Nephron progenitor cell (in vitro differentiated cells): ENCODE data around the gene SIRT4.
A peak's percentile ranks its signal among the peaks of the same experiment; 100 is the strongest.

Experiments used
- DNase-seq: peaks from one replicate; pipeline ENCODE4 v3.0.0; 2021
- H3K27ac Mint-ChIP-seq: 2 replicates; pipeline ENCODE4 v1.8.0; 2021; ENCODE audit warnings: mild to moderate bottlenecking, moderate library complexity, mixed read lengths
- H3K27me3 Mint-ChIP-seq: 2 replicates; pipeline ENCODE4 v1.8.0; 2021; ENCODE audit warnings: mild to moderate bottlenecking, low read depth, mixed read lengths; ENCODE audit not compliant: poor library complexity
- H3K36me3 Mint-ChIP-seq: 2 replicates; pipeline ENCODE4 v1.8.0; 2021; ENCODE audit warnings: low read depth, mixed read lengths
- H3K4me1 Mint-ChIP-seq: 2 replicates; pipeline ENCODE4 v1.8.0; 2021; ENCODE audit warnings: mixed read lengths
- H3K4me3 Mint-ChIP-seq: 2 replicates; pipeline ENCODE4 v1.8.0; 2021; ENCODE audit warnings: mild to moderate bottlenecking, moderate library complexity, mixed read lengths
- H3K9me3 Mint-ChIP-seq: 2 replicates; pipeline ENCODE4 v1.8.0; 2021; ENCODE audit warnings: mild to moderate bottlenecking, moderate library complexity, mixed read lengths
- CTCF ChIP-seq: fragments of 200-600 bp; sonication (generic); IDR thresholded peaks from 2 replicates; pipeline ENCODE4 v1.5.0; 2021; ENCODE audit warnings: antibody characterized with exemption

SIRT4 gene

GRCh38 chr12:120287491-120287890 lies 14.6 kb upstream of the SIRT4 start:
- Mint-ChIP-seq H3K9me3 (no peaks in the 10 kb centered on the region), H3K27ac (no peak overlapping the region), H3K36me3 (no peaks in the 10 kb centered on the region), H3K4me1 (peaks cover 19% of the 10 kb centered on the region), H3K27me3 (peaks cover 51% of the 10 kb centered on the region), H3K4me3 (no peak overlapping the region)
- no peak for DNase-seq
- TF ChIP-seq CTCF = no peak

GRCh38 chr12:120290609-120291305 lies 11.4 kb upstream of the SIRT4 start:
- H3K4me1 Mint-ChIP-seq = peaks cover 19% of the 10 kb centered on the region
- TF ChIP-seq CTCF = no peak
- H3K27ac Mint-ChIP-seq = no peak overlapping the region
- no peaks in the 10 kb centered on the region for H3K36me3 Mint-ChIP-seq
- DNase-seq = peak; percentile 41
- peaks cover 37% of the 10 kb centered on the region for H3K27me3 Mint-ChIP-seq
- H3K4me3 Mint-ChIP-seq = no peak overlapping the region
- H3K9me3 Mint-ChIP-seq = no peaks in the 10 kb centered on the region

GRCh38 chr12:120292411-120292660 lies 9.8 kb upstream of the SIRT4 start:
- no peaks in the 10 kb centered on the region for H3K9me3 Mint-ChIP-seq
- no peak for TF ChIP-seq CTCF
- H3K27ac Mint-ChIP-seq = no peak overlapping the region
- H3K36me3 Mint-ChIP-seq = no peaks in the 10 kb centered on the region
- no peak for DNase-seq
- H3K4me3 Mint-ChIP-seq = no peak overlapping the region
- H3K4me1 Mint-ChIP-seq = peaks cover 10% of the 10 kb centered on the region
- peaks cover 29% of the 10 kb centered on the region for H3K27me3 Mint-ChIP-seq

GRCh38 chr12:120292661-120293531 lies 9.2 kb upstream of the SIRT4 start, which contains the start of gene RNU4-1:
Gene RNU4-1, minus strand, starts transcription at chr12:120293237.
- no peak for TF ChIP-seq CTCF
- peak within 1 kb of the TSS; percentile 64 for H3K27ac Mint-ChIP-seq
- no peaks in the 10 kb centered on the region for H3K36me3 Mint-ChIP-seq
- H3K27me3 Mint-ChIP-seq = peaks cover 26% of the 10 kb centered on the region
- no peak within 1 kb of the TSS for H3K4me3 Mint-ChIP-seq
- H3K4me1 Mint-ChIP-seq = peaks cover 6% of the 10 kb centered on the region
- H3K9me3 Mint-ChIP-seq = no peaks in the 10 kb centered on the region
- peak; percentile 69 for DNase-seq

GRCh38 chr12:120314220-120314619 lies 12.1 kb downstream of the SIRT4 start:
- Mint-ChIP-seq H3K4me3 (no peak overlapping the region), H3K27me3 (peaks cover 8% of the 10 kb centered on the region), H3K36me3 (no peaks in the 10 kb centered on the region), H3K27ac (no peak overlapping the region), H3K9me3 (no peaks in the 10 kb centered on the region), H3K4me1 (peaks cover 32% of the 10 kb centered on the region)
- TF ChIP-seq CTCF = no peak
- DNase-seq = no peak
